IgD-negative memory B cell (primary cell): ENCODE results near the gene GPATCH3. TPM values are rescaled to one million over a fixed set of nuclear protein-coding genes. Genes with fewer than 3 reads are reported as not detected.
"Not testable (repeated sequence)": the region's sequence is repeated elsewhere in the genome, so short reads cannot be mapped to it uniquely, and the experiment has no call there.

Experiments
- H3K27ac Mint-ChIP-seq, 3 donors: one replicate each; pipeline ENCODE4 v1.8.0; 2020 to 2022; ENCODE audit warnings: mild to moderate bottlenecking in 3 of 3, mixed read lengths in 3 of 3, moderate library complexity in 1 of 3
- H3K27me3 Mint-ChIP-seq: one replicate; pipeline ENCODE4 v1.8.0; 2021; ENCODE audit warnings: mixed read lengths
- H3K36me3 Mint-ChIP-seq: one replicate; pipeline ENCODE4 v1.8.0; 2020; ENCODE audit warnings: mild to moderate bottlenecking, mixed read lengths
- H3K4me1 Mint-ChIP-seq, 3 donors: one replicate each; pipeline ENCODE4 v1.8.0; 2020 to 2022; ENCODE audit warnings: mixed read lengths in 3 of 3, mild to moderate bottlenecking in 1 of 3
- H3K4me3 Mint-ChIP-seq, 4 donors: one replicate each; pipeline ENCODE4 v1.8.0; 2020 to 2022; ENCODE audit warnings: mild to moderate bottlenecking in 4 of 4, mixed read lengths in 4 of 4, moderate library complexity in 3 of 4
- H3K9me3 Mint-ChIP-seq, 3 donors: one replicate each; pipeline ENCODE4 v1.8.0; 2020 to 2021; ENCODE audit warnings: mixed read lengths in 3 of 3, mild to moderate bottlenecking in 1 of 3
- polyA plus RNA-seq: library from polyadenylated mRNA; unstranded; fragments of 300-500 nt; fragmentation: Illumina TruSeq; gene quantifications from one replicate; pipeline ENCODE4 v1.2.3, GENCODE V29; 2021

Gene GPATCH3
- polyA plus RNA-seq, 1 donor from 2014 or later: 22.1 TPM

GRCh38 chr1:26851106-26851684, 49.1 kb downstream of the GPATCH3 start:
- Mint-ChIP-seq H3K36me3 (peaks cover 7% of the 10 kb centered on the region), H3K27me3 (no peaks in the 10 kb centered on the region), H3K4me1 (peaks cover 0 to 5% (median 3%) of the 10 kb centered on the region in 3 donors), H3K4me3 (no peak overlapping the region), H3K27ac (peak overlapping the region in 1 of 3 donors; percentile 30), H3K9me3 (no peaks in the 10 kb centered on the region)

- no peaks in the 10 kb centered on the region for H3K9me3 Mint-ChIP-seq
- no peaks in the 10 kb centered on the region for H3K27me3 Mint-ChIP-seq
- peaks cover 1% of the 10 kb centered on the region for H3K36me3 Mint-ChIP-seq
- H3K27ac Mint-ChIP-seq: no peak overlapping the region
- no peak overlapping the region for H3K4me3 Mint-ChIP-seq
- H3K4me1 Mint-ChIP-seq: peaks cover 0 to 5% (median 3%) of the 10 kb centered on the region in 3 donors
Measured at GRCh38 chr1:26848941-26849774, 51.1 kb downstream of the GPATCH3 start.

- Mint-ChIP-seq H3K36me3 (peaks cover 3% of the 10 kb centered on the region), H3K27me3 (no peaks in the 10 kb centered on the region), H3K27ac (peak overlapping the region in 1 of 3 donors; percentile 39), H3K9me3 (no peaks in the 10 kb centered on the region), H3K4me3 (no peak overlapping the region), H3K4me1 (peaks cover 0 to 5% (median 3%) of the 10 kb centered on the region in 3 donors)
Measured at GRCh38 chr1:26848499-26848898, 51.8 kb downstream of the GPATCH3 start.

- not testable (repeated sequence) for H3K36me3 Mint-ChIP-seq, H3K4me3 Mint-ChIP-seq, H3K4me1 Mint-ChIP-seq, H3K9me3 Mint-ChIP-seq, H3K27me3 Mint-ChIP-seq
- peak overlapping the region in 1 of 3 donors; percentile 51 for H3K27ac Mint-ChIP-seq
Measured at GRCh38 chr1:26847826-26848225, 52.4 kb downstream of the GPATCH3 start.

- H3K36me3 Mint-ChIP-seq: peaks cover 3% of the 10 kb centered on the region
- no peaks in the 10 kb centered on the region for H3K9me3 Mint-ChIP-seq
- peaks cover 0 to 5% (median 0%) of the 10 kb centered on the region in 3 donors for H3K4me1 Mint-ChIP-seq
- peak overlapping the region in 1 of 3 donors; percentile 78 for H3K27ac Mint-ChIP-seq
- H3K27me3 Mint-ChIP-seq: no peaks in the 10 kb centered on the region
- H3K4me3 Mint-ChIP-seq: no peak overlapping the region
Measured at GRCh38 chr1:26844424-26845196, 55.7 kb downstream of the GPATCH3 start.

Other genes starting within 250 kb of the GPATCH3 start
- 24.4 TPM for gene ARID1A, start 204.5 kb downstream of the GPATCH3 start, polyA plus RNA-seq
- 10.6 TPM for gene PIGV, start 112.5 kb downstream of the GPATCH3 start, polyA plus RNA-seq
- 4.3 TPM for gene ZDHHC18, start 73.8 kb downstream of the GPATCH3 start, polyA plus RNA-seq
- not detected for gene SFN, start 37.3 kb downstream of the GPATCH3 start, polyA plus RNA-seq
- gene GPN2, start 10.2 kb downstream of the GPATCH3 start, polyA plus RNA-seq: 20.3 TPM
- not detected for gene NR0B2, start 13.5 kb upstream of the GPATCH3 start, polyA plus RNA-seq
- gene NUDC, start 21.3 kb upstream of the GPATCH3 start, polyA plus RNA-seq: 121 TPM
- 2.9 TPM for gene KDF1, start 60.0 kb upstream of the GPATCH3 start, polyA plus RNA-seq
- not detected for gene TRNP1, start 93.2 kb upstream of the GPATCH3 start, polyA plus RNA-seq
- gene TENT5B, start 112.4 kb upstream of the GPATCH3 start, polyA plus RNA-seq: not detected